ENCODE measurements around the gene NEGR1. TPM values are rescaled to one million over a fixed set of nuclear protein-coding genes. Genes with fewer than 3 reads are reported as not detected.

Gene NEGR1
- total and polyA plus RNA-seq, 11 donors = 1.7 to 11.3 (median 6.8) TPM

- 61 to 79% (median 70%) methylated on average over 1 of the region's 1 CpG for WGBS, 4 donors
- no peak overlapping the region for H3K4me3 ChIP-seq
- no peak for DNase-seq
- no peaks in the 10 kb centered on the region for H3K4me1 ChIP-seq
- H3K9me3 ChIP-seq = no peaks in the 10 kb centered on the region
- TF ChIP-seq CTCF (IDR thresholded peaks at IDR 0.05) = no peak
- TF ChIP-seq POLR2A (IDR thresholded peaks at IDR 0.05) = no peak
- ATAC-seq = peak in 1 of 4 donors; percentile 75
- intact Hi-C loops (cut with DNase I) = no loop called here
- no peaks in the 10 kb centered on the region for H3K27me3 ChIP-seq
- no peak overlapping the region for H3K27ac ChIP-seq
- no peaks in the 10 kb centered on the region for H3K36me3 ChIP-seq
Observed at GRCh38 chr1:72177711-72178110, 104.6 kb downstream of the NEGR1 start.

- H3K4me3 ChIP-seq = no peak overlapping the region
Observed at GRCh38 chr1:72170246-72170645, 112.1 kb downstream of the NEGR1 start.

GRCh38 chr1:72166426-72166825 lies 115.9 kb downstream of the NEGR1 start:
- no peak for ATAC-seq
- no peaks in the 10 kb centered on the region for H3K27me3 ChIP-seq
- H3K4me1 ChIP-seq = no peaks in the 10 kb centered on the region
- intact Hi-C loops (cut with DNase I) = no loop called here
- 79 to 87% (median 84%) methylated on average over 2 of the region's 2 CpGs for WGBS, 4 donors
- no peak overlapping the region for H3K4me3 ChIP-seq
- no peak for TF ChIP-seq CTCF (IDR thresholded peaks at IDR 0.05)
- TF ChIP-seq POLR2A (IDR thresholded peaks at IDR 0.05) = no peak
- no peaks in the 10 kb centered on the region for H3K9me3 ChIP-seq
- no peaks in the 10 kb centered on the region for H3K36me3 ChIP-seq
- no peak for DNase-seq
- no peak overlapping the region for H3K27ac ChIP-seq

More at GRCh38 chr1:72170246-72170645, 112.1 kb downstream of the NEGR1 start:
- Histone ChIP-seq H3K27ac (no peak overlapping the region), H3K27me3 (no peaks in the 10 kb centered on the region), H3K9me3 (no peaks in the 10 kb centered on the region), H3K36me3 (no peaks in the 10 kb centered on the region), H3K4me1 (no peaks in the 10 kb centered on the region)
- no peak for ATAC-seq
- intact Hi-C loops (cut with DNase I) = no loop called here
- no peak for DNase-seq
- TF ChIP-seq CTCF (IDR thresholded peaks at IDR 0.05) = no peak
- no peak for TF ChIP-seq POLR2A (IDR thresholded peaks at IDR 0.05)

GRCh38 chr1:72150508-72150907 lies 131.8 kb downstream of the NEGR1 start:
- Histone ChIP-seq H3K27ac (no peak overlapping the region), H3K36me3 (no peaks in the 10 kb centered on the region), H3K9me3 (no peaks in the 10 kb centered on the region), H3K27me3 (no peaks in the 10 kb centered on the region), H3K4me1 (no peaks in the 10 kb centered on the region), H3K4me3 (no peak overlapping the region)
- intact Hi-C loops (cut with DNase I) = no loop called here
- ATAC-seq = no peak
- TF ChIP-seq CTCF (IDR thresholded peaks at IDR 0.05) = no peak
- TF ChIP-seq POLR2A (IDR thresholded peaks at IDR 0.05) = no peak
- DNase-seq = no peak

Data from heart left ventricle (tissue), 16 donors.